Liver (tissue), 9 donors: ENCODE data around the gene IGF1R. TPM values are rescaled to one million over a fixed set of nuclear protein-coding genes. Genes with fewer than 3 reads are reported as not detected.

Source experiments
- DNase-seq: peaks from one replicate; pipeline ENCODE4 v3.0.0-alpha.2; 2017; ENCODE audit warnings: low spot score
- H3K27ac ChIP-seq, 2 donors: one replicate each; pipeline ENCODE4 v1.7.0; 2013; ENCODE audit warnings: inconsistent platforms in 2 of 2, low read length in 2 of 2, control low read depth in 1 of 2, low read depth in 1 of 2, mild to moderate bottlenecking in 1 of 2
- H3K27me3 ChIP-seq, 4 donors: one replicate each; pipeline versions ENCODE4 v1.6.1 to v1.7.0; 2013; ENCODE audit warnings: low read length in 3 of 4, inconsistent platforms in 1 of 4, mild to moderate bottlenecking in 1 of 4, moderate library complexity in 1 of 4; ENCODE audit not compliant: control insufficient read depth in 4 of 4, insufficient read depth in 4 of 4
- H3K36me3 ChIP-seq, 4 donors: one replicate each; pipeline versions ENCODE4 v1.6.1 to v1.7.0; 2013; ENCODE audit warnings: low read length in 3 of 4, mild to moderate bottlenecking in 3 of 4, low read depth in 1 of 4, moderate library complexity in 1 of 4; ENCODE audit not compliant: control insufficient read depth in 4 of 4, insufficient read depth in 3 of 4
- H3K4me1 ChIP-seq, 4 donors: one replicate each; pipeline versions ENCODE4 v1.6.1 to v1.7.0; 2013; ENCODE audit warnings: low read length in 3 of 4, mild to moderate bottlenecking in 3 of 4, moderate library complexity in 1 of 4; ENCODE audit not compliant: control insufficient read depth in 4 of 4, insufficient read depth in 4 of 4
- H3K4me3 ChIP-seq, 3 donors: one replicate each; pipeline versions ENCODE4 v1.6.1 to v1.7.0; 2013; ENCODE audit warnings: low read length in 3 of 3, control low read depth in 1 of 3, low read depth in 1 of 3, mild to moderate bottlenecking in 1 of 3
- H3K9ac ChIP-seq, 2 donors: one replicate each; pipeline ENCODE4 v1.7.0; 2013; ENCODE audit warnings: low read length in 2 of 2, mild to moderate bottlenecking in 2 of 2, moderate library complexity in 2 of 2, control low read depth in 1 of 2, low read depth in 1 of 2
- H3K9me3 ChIP-seq, 4 donors: one replicate each; pipeline versions ENCODE4 v1.6.1 to v1.7.0; 2013; ENCODE audit warnings: low read length in 3 of 4; ENCODE audit not compliant: control insufficient read depth in 4 of 4
- ATF3 ChIP-seq: IDR thresholded peaks from 2 replicates; pipeline ENCODE4 v1.6.1; 2016; ENCODE audit warnings: antibody characterized with exemption
- CTCF ChIP-seq: fragments of 150-350 bp; IDR thresholded peaks from 2 replicates; pipeline ENCODE4 v1.5.1; 2017; ENCODE audit warnings: improper control_type of control experiment, low read depth, low read length; ENCODE audit not compliant: missing input control
- EGR1 ChIP-seq, 2 donors: IDR thresholded peaks; 2 replicates each; pipeline ENCODE4 v1.6.1; 2016 to 2018; ENCODE audit warnings: antibody characterized with exemption in 2 of 2, low read depth in 2 of 2
- FOXA1 ChIP-seq: IDR thresholded peaks from 2 replicates; pipeline ENCODE4 v1.6.1; 2016; ENCODE audit warnings: antibody characterized with exemption
- FOXA2 ChIP-seq: IDR thresholded peaks from 2 replicates; pipeline ENCODE4 v1.6.1; 2016; ENCODE audit warnings: antibody characterized with exemption
- HNF4A ChIP-seq, 2 donors: conservative IDR thresholded peaks; 2 replicates each; pipeline ENCODE4 v1.6.1; 2016; ENCODE audit warnings: antibody characterized with exemption in 2 of 2, mild to moderate bottlenecking in 2 of 2
- HNF4G ChIP-seq: IDR thresholded peaks from 2 replicates; pipeline ENCODE4 v1.6.1; 2016; ENCODE audit warnings: antibody characterized with exemption
- JUND ChIP-seq, 2 donors: IDR thresholded peaks; 2 replicates each; pipeline ENCODE4 v1.6.1; 2016; ENCODE audit warnings: antibody characterized with exemption in 2 of 2
- RAD21 ChIP-seq, 2 donors: IDR thresholded peaks; 2 replicates each; pipeline ENCODE4 v1.6.1; 2016; ENCODE audit warnings: antibody characterized with exemption in 2 of 2, mild to moderate bottlenecking in 2 of 2
- RXRA ChIP-seq, 2 donors: IDR thresholded peaks; 2 replicates each; pipeline ENCODE4 v1.6.1; 2017 to 2018; ENCODE audit warnings: antibody characterized with exemption in 2 of 2, mild to moderate bottlenecking in 1 of 2
- SP1 ChIP-seq: IDR thresholded peaks from 2 replicates; pipeline ENCODE4 v1.6.1; 2018; ENCODE audit warnings: antibody characterized with exemption, mild to moderate bottlenecking
- TAF1 ChIP-seq: conservative IDR thresholded peaks from 2 replicates; pipeline ENCODE4 v1.6.1; 2016; ENCODE audit warnings: antibody characterized with exemption, mild to moderate bottlenecking
- WGBS: extraction: QIAGEN DNeasy Blood & Tissue Kit; methylation state at CpG from one replicate; pipeline ENCODE4 v1.1.7; 2013; 5-methylcytosine and 5-hydroxymethylcytosine counted together
- polyA plus RNA-seq, 2 donors: library from polyadenylated mRNA; stranded (reverse) in 1 of 2; unstranded in 1 of 2; fragments of 200-250 nt in 1 of 2; fragments of >200 nt in 1 of 2; fragmentation: Nextera tagmentation in 1 of 2; extraction: Ambion mirVana in 1 of 2; gene quantifications; one replicate each; pipeline versions ENCODE4 v1.2.1 to v1.2.3, GENCODE V29; 2013 to 2015
- total RNA-seq, 2 donors: library from RNA; depleted of rRNA; stranded (reverse); fragments of >200 nt; gene quantifications; one replicate each; pipeline ENCODE4 v1.2.3, GENCODE V29; 2014
- TF ChIP-seq, protein P1 (sequence below): IDR thresholded peaks from 2 replicates; pipeline ENCODE4 v1.6.1; 2016; ENCODE audit warnings: antibody characterized with exemption, mild to moderate bottlenecking
- TF ChIP-seq, protein P2 (sequence below): IDR thresholded peaks from 2 replicates; pipeline ENCODE4 v1.6.1; 2016; ENCODE audit warnings: antibody characterized with exemption
- TF ChIP-seq, protein P3 (sequence below): IDR thresholded peaks from 2 replicates; pipeline ENCODE4 v1.6.1; 2016; ENCODE audit warnings: antibody characterized with exemption
- donor health status: healthy.
- donor health status: healthy.
- donor health status: healthy.
- donor health status: healthy.
- donor health status: healthy.

IGF1R gene
- total and polyA plus RNA-seq, 4 donors = 0.69 to 10.3 (median 3.2) TPM

DNA sequence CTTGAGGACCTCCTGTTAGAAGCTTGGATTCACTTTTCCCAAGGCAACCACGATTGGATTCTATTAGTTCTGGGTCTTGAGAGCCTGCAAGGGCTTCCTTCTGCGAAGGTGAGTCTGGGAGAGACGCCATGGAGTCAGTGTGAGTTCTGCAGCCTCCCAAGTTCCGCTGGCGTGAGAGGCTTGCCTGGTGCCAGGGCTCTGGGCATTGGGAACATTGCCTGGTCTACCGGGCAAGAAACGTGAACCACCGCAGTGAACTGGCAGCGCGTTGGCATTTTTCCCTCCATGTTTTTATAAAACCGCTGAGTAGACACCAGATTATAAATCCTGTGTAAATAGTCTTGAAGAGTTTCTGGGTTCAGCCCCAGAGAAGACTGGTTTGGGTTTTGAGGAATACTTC lies 160.9 kb downstream of the IGF1R start:
- no peak overlapping the region for H3K27ac ChIP-seq

More for the DNA sequence above, 160.9 kb downstream of the IGF1R start:
- WGBS = 82% methylated on average over 11 of the region's 11 CpGs
- no peaks in the 10 kb centered on the region for H3K36me3 ChIP-seq
- H3K9me3 ChIP-seq = no peaks in the 10 kb centered on the region
- H3K4me3 ChIP-seq = no peak overlapping the region
- TF ChIP-seq CTCF (no peak), TAF1 (no peak), FOXA2 (no peak), EGR1 (IDR thresholded peaks at IDR 0.05; ENCODE audit: low read depth in 2 of 2) (no peak), RXRA (IDR thresholded peaks at IDR 0.05) (no peak), HNF4A (conservative IDR thresholded peaks at IDR 0.05) (no peak), ATF3 (no peak), HNF4G (no peak), SP1 (no peak), RAD21 (IDR thresholded peaks at IDR 0.05) (no peak), JUND (IDR thresholded peaks at IDR 0.05) (no peak), FOXA1 (no peak)
- TF ChIP-seq, protein P1, sequence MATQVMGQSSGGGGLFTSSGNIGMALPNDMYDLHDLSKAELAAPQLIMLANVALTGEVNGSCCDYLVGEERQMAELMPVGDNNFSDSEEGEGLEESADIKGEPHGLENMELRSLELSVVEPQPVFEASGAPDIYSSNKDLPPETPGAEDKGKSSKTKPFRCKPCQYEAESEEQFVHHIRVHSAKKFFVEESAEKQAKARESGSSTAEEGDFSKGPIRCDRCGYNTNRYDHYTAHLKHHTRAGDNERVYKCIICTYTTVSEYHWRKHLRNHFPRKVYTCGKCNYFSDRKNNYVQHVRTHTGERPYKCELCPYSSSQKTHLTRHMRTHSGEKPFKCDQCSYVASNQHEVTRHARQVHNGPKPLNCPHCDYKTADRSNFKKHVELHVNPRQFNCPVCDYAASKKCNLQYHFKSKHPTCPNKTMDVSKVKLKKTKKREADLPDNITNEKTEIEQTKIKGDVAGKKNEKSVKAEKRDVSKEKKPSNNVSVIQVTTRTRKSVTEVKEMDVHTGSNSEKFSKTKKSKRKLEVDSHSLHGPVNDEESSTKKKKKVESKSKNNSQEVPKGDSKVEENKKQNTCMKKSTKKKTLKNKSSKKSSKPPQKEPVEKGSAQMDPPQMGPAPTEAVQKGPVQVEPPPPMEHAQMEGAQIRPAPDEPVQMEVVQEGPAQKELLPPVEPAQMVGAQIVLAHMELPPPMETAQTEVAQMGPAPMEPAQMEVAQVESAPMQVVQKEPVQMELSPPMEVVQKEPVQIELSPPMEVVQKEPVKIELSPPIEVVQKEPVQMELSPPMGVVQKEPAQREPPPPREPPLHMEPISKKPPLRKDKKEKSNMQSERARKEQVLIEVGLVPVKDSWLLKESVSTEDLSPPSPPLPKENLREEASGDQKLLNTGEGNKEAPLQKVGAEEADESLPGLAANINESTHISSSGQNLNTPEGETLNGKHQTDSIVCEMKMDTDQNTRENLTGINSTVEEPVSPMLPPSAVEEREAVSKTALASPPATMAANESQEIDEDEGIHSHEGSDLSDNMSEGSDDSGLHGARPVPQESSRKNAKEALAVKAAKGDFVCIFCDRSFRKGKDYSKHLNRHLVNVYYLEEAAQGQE = no peak
- TF ChIP-seq, protein P2, sequence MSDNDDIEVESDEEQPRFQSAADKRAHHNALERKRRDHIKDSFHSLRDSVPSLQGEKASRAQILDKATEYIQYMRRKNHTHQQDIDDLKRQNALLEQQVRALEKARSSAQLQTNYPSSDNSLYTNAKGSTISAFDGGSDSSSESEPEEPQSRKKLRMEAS = no peak
- TF ChIP-seq, protein P3, sequence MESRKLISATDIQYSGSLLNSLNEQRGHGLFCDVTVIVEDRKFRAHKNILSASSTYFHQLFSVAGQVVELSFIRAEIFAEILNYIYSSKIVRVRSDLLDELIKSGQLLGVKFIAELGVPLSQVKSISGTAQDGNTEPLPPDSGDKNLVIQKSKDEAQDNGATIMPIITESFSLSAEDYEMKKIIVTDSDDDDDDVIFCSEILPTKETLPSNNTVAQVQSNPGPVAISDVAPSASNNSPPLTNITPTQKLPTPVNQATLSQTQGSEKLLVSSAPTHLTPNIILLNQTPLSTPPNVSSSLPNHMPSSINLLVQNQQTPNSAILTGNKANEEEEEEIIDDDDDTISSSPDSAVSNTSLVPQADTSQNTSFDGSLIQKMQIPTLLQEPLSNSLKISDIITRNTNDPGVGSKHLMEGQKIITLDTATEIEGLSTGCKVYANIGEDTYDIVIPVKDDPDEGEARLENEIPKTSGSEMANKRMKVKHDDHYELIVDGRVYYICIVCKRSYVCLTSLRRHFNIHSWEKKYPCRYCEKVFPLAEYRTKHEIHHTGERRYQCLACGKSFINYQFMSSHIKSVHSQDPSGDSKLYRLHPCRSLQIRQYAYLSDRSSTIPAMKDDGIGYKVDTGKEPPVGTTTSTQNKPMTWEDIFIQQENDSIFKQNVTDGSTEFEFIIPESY = no peak
- no peak for DNase-seq
- no peaks in the 10 kb centered on the region for H3K4me1 ChIP-seq
- no peaks in the 10 kb centered on the region for H3K27me3 ChIP-seq
- no peak overlapping the region for H3K9ac ChIP-seq
